GM12891 (cell line): Measurements from ENCODE around the gene SDR39U1.

Experiments
- DNase-seq: peaks from one replicate; pipeline ENCODE4 v3.0.0; 2011; ENCODE audit warnings: low spot score; ENCODE audit not compliant: insufficient read length
- FAIRE-seq: peaks from 2 replicates; lab custom pipeline; 2011; peaks lifted over from hg19 to GRCh38; lab: Jason Lieb, UNC
- PAX5 ChIP-seq: IDR thresholded peaks from 2 replicates; pipeline ENCODE4 v1.6.1; 2011; ENCODE audit warnings: low read length, moderate library complexity, mild to moderate bottlenecking; ENCODE audit not compliant: insufficient read depth, severe bottlenecking
- POLR2A ChIP-seq: IDR thresholded peaks from 2 replicates; pipeline ENCODE4 v1.6.1; 2011; ENCODE audit warnings: low read depth, low read length, control low read depth
- POLR2AphosphoS5 ChIP-seq: IDR thresholded peaks from 2 replicates; pipeline ENCODE4 v1.6.1; 2011; ENCODE audit warnings: low read depth, low read length, control low read depth
- POU2F2 ChIP-seq: IDR thresholded peaks from 2 replicates; pipeline ENCODE4 v1.6.1; 2011; ENCODE audit warnings: low read depth, mild to moderate bottlenecking, control low read depth, low read length, moderate library complexity
- SPI1 ChIP-seq: IDR thresholded peaks from 2 replicates; pipeline ENCODE4 v1.6.1; 2011; ENCODE audit warnings: low read depth, low read length, control low read depth
- TAF1 ChIP-seq: IDR thresholded peaks from 2 replicates; pipeline ENCODE4 v1.6.1; 2011; ENCODE audit warnings: low read depth, low read length, control low read depth

Gene SDR39U1

DNA sequence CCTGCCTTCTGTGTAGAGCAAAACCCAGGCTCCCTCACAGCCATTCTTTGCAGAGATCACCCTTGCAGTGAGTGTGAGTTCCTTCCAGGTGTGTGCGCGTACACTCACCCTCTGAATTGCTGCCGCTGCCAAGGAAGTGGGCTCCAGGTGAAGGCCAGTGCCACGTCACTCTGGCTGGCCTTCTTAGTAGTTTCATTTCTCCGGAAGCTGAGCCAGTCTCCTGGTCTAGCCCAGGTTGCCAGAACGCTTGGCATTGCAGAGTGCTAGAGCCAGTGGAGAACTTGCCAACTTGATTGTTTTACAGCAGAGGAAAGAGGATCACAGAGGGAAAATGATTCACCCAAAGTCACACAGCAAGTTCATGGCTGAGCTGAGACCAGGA is 24.1 kb downstream of the SDR39U1 start:
- FAIRE-seq (no peak), DNase-seq (no peak)
- TF ChIP-seq TAF1 (no peak), POLR2A (no peak), POLR2AphosphoS5 (no peak), PAX5 (no peak), SPI1 (no peak), POU2F2 (no peak)

DNA sequence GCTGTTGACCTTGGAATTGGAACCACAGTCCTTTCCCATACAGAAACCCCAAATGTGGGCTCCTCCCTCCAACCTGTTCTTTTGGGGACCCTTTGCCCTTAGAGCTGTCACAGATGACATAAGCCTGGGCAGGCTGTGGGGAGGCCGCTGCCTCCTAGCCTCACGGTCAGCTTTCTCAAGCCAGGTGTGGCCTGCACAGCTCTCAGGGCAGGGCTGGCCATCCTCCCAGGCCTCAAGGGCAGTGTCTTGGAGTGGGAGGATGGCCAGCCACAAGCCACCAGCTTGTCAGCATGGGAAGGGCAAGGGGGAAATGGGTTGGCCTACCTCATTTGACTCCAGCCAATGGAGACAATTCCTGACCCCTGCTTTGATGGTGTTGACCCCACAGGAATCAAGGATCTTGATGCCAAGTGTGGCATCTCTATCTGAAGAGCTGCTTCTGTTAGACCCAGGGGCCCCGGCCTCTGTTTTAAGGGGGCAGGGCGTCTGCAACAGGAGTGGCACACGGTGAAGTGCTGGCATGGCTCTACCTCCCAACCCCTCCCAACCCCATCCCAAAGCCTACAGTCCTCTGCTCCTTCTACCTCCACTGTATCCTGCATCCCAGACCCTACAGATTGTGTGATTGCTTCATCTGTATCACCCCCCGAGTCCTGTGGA is 24.6 kb downstream of the SDR39U1 start:
- DNase-seq (no peak), FAIRE-seq (no peak)
- TF ChIP-seq POLR2AphosphoS5 (no peak), POLR2A (no peak), TAF1 (no peak), POU2F2 (no peak), SPI1 (no peak), PAX5 (no peak)

DNA sequence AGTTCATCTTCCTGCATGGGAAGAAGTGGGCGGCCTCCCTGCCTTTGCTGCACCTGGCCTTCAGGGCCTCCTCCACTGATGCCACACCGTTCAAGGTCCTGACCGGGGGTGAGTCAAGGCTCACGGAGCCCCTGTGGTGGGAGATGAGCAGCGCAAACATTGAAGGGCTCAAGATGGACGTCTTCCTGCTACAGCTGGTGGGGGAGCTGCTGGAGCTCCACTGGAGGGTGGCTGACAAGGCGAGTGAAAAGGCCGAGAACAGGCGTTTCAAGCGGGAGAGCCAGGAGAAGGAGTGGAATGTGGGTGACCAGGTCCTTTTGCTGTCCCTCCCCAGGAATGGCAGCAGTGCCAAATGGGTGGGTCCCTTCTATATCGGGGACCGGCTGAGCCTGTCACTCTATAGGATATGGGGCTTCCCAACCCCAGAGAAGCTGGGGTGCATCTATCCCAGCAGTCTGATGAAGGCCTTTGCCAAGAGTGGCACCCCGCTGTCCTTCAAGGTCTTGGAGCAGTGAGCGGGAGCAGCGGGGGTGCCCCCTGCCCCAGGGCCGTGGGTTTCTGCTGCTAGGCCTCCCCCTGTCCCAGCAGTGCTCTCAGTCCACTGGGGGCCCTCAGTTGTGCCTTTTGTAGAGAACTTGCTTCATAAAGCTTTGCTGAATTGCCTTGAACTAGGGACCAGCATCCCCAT is 25.5 kb downstream of the SDR39U1 start:
- DNase-seq: no peak
- no peak for FAIRE-seq

DNA sequence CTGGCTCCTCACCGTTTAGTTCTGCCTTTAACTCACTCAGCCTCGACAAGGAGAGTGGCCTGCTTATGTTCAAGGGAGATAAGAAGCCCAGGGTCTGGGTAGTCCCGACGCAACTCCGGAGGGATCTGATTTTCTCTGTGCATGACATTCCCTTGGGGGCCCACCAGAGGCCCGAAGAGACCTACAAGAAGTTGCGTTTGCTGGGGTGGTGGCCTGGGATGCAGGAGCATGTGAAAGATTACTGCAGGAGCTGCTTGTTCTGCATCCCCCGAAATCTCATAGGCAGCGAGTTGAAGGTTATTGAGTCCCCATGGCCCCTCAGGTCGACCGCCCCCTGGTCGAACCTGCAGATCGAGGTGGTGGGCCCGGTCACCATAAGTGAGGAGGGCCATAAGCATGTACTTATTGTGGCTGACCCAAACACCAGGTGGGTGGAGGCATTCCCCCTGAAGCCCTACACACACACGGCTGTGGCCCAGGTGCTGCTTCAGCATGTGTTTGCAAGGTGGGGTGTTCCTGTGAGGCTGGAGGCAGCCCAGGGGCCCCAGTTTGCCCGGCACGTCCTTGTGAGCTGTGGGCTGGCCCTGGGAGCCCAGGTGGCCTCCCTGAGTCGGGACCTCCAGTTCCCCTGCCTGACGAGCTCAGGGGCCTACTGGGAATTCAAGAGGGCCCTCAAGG is 26.2 kb downstream of the SDR39U1 start:
- DNase-seq (no peak), FAIRE-seq (no peak)
- TF ChIP-seq POLR2A (no peak), POLR2AphosphoS5 (no peak), TAF1 (no peak), POU2F2 (no peak), PAX5 (no peak), SPI1 (no peak)

More for the DNA sequence above, 25.5 kb downstream of the SDR39U1 start:
- no peak for TF ChIP-seq PAX5

DNA sequence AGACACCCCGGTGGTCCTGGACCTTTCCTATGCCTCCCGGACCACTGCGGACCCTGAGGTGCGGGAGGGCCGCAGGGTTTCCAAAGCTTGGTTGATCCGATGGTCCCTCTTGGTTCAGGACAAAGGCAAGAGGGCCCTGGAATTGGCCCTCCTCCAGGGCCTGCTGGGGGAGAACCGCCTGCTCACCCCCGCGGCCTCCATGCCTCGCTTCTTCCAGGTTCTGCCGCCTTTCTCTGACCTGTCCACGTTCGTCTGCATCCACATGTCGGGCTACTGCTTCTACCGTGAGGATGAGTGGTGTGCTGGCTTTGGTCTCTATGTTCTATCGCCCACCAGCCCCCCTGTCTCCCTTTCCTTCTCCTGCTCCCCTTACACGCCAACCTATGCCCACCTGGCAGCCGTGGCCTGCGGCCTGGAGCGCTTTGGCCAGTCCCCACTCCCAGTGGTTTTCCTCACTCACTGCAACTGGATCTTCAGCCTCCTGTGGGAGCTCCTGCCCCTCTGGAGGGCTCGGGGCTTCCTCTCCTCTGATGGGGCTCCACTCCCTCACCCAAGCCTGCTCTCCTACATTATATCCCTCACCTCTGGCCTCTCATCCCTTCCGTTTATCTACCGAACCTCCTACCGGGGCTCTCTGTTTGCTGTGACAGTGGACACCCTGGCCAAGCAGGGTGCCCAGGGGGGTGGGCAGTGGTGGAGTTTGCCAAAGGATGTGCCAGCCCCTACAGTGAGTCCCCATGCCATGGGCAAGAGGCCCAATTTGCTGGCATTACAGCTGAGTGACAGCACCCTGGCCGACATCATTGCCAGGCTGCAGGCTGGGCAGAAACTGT is 26.9 kb downstream of the SDR39U1 start:
- no peak for FAIRE-seq
- DNase-seq: no peak
- no peak for TF ChIP-seq POU2F2
- no peak for TF ChIP-seq SPI1
- no peak for TF ChIP-seq POLR2A
- no peak for TF ChIP-seq PAX5
- no peak for TF ChIP-seq POLR2AphosphoS5
- TF ChIP-seq TAF1: no peak

DNA sequence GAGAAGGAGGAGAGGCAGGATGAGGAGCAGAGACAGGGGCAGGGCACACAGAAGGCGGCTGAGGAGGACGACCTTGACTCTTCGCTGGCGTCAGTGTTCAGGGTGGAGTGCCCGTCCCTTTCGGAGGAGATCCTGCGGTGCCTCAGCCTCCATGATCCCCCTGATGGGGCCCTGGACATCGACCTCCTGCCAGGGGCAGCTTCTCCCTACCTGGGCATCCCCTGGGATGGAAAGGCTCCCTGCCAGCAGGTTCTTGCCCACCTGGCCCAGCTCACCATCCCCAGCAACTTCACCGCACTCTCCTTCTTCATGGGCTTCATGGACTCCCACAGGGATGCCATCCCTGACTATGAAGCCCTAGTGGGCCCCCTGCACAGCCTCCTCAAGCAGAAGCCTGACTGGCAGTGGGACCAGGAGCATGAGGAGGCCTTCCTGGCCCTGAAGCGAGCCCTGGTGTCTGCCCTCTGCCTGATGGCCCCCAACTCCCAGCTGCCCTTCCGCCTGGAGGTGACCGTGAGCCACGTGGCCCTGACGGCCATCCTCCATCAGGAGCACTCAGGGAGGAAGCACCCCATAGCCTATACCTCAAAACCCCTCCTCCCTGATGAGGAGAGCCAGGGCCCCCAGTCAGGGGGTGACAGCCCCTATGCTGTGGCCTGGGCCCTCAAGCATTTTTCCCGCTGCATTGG is 27.7 kb downstream of the SDR39U1 start:
- DNase-seq: no peak
- TF ChIP-seq POLR2AphosphoS5 (no peak), PAX5 (no peak)
- FAIRE-seq: no peak

DNA sequence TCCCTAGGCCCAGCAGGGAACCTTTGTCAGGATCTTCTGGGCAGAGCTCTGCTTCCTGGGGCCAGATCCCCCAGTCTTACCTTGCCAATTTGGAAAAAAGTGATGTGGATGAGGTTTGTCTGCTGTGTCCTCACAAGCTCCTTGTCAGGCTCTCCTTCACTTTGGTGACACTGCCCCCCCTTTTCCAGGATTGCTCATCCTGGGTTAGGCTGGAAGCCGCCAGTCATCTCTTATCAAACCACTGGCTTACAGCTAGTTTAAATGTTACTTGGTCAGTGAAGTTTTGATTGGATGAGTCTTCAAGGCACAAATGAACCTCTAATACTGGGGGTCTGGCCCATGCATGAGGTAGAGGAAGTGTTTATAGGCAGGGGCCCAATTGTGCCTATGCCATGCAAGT is 28.5 kb downstream of the SDR39U1 start:
- TF ChIP-seq POLR2AphosphoS5 (no peak), SPI1 (no peak), POLR2A (no peak), POU2F2 (no peak), TAF1 (no peak), PAX5 (no peak)
- FAIRE-seq (no peak), DNase-seq (no peak)

DNA sequence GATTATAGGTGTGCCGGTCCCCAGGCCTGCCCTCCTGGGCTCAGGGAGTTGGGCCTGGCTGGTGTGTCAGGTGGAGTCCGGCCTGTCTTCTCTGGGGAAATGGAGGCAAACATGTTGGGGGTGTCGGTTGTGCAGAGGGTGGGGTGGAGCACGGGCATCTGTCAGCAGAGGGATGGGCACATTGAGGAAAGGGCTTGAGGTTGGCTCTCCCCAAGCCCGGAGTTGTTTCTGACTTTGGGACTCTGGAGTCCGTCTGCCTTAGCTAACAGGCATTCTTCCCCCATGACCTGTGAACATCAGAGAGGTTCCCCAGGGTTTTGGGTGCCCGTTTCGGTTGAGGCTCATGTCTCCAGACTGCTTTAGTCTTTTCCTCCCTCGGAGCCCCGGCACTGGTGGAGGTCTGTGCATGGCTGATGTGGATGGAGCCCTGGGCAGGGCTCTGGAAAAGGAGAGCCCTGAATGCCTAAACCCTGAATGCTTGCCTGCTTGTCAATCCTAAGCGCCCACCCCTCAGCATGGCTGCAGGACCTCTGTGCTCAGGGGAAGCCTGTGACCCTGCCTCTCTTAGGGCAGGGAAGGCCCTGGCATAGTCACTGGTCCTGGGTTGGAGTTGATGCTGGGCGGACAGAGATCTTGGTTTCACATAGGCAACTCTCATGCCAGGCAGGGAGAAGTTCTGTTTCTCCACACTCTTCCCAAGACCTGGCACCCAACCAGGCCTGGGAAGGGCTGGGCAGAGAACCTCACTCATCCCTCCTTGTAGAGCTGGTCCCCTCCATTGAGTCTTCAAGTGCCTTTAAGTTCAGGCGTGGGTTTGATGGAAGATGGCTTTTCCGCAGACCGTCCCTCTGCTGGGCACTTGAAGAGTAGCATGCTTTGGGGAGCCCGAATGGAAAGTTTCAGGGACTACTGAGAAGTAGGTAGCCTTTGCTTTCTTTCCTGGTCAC is 30.9 kb downstream of the SDR39U1 start:
- DNase-seq (peak; percentile 51), FAIRE-seq (peak; percentile 62)
- TF ChIP-seq PAX5: no peak
- TF ChIP-seq POU2F2: no peak
- no peak for TF ChIP-seq TAF1
- TF ChIP-seq POLR2A: no peak
- TF ChIP-seq POLR2AphosphoS5: no peak
- no peak for TF ChIP-seq SPI1
